PFSK-1 (cell line): ENCODE data around the gene CKAP4.

Source experiments
- FOXP2 ChIP-seq: optimal IDR thresholded peaks from 2 replicates; pipeline ENCODE3; 2011; ENCODE audit warnings: borderline replicate concordance, control low read depth, inconsistent platforms; ENCODE audit not compliant: insufficient read depth; ENCODE audit errors: extremely low read length, extremely low read depth
- POLR2AphosphoS5 ChIP-seq: IDR thresholded peaks from 2 replicates; pipeline ENCODE4 v1.6.1; 2012; ENCODE audit warnings: low read depth, mild to moderate bottlenecking, control low read depth, low read length, moderate library complexity
- REST ChIP-seq, 2 experiments: IDR thresholded peaks; 2 replicates each; pipeline versions ENCODE4 v1.6.1 to v1.8.0; 2011 to 2012; ENCODE audit warnings: low read depth in 2 of 2, low read length in 2 of 2, control low read depth in 1 of 2, inconsistent platforms in 1 of 2, mild to moderate bottlenecking in 1 of 2, moderate library complexity in 1 of 2; ENCODE audit not compliant: insufficient read depth in 1 of 2
- SIN3A ChIP-seq: IDR thresholded peaks from 2 replicates; pipeline ENCODE4 v1.6.1; 2012; ENCODE audit warnings: mild to moderate bottlenecking, low read length, moderate library complexity, borderline replicate concordance; ENCODE audit not compliant: insufficient read depth
- TAF1 ChIP-seq: IDR thresholded peaks from 2 replicates; pipeline ENCODE4 v1.6.1; 2012; ENCODE audit warnings: low read length, control low read depth, borderline replicate concordance; ENCODE audit not compliant: insufficient read depth

The CKAP4 gene

DNA sequence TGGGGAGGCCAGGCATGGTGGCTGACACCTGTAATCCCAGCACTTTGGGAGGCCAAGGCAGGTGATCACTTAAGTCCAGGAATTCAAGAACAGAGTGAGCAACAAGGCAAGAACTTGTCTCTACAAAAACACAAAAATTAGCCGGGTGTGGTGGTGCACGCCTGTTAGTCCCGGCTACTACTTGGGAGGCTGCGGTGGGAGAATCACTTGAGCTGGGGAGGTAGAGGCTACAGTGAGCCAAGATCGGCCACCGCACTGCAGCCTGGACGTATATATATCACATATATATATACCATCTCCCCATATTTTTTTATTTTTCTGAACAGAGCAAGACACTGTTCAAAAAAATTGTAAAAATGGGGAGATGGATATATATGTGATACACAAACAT, 19.5 kb downstream of the CKAP4 start:
- TF ChIP-seq FOXP2 (no peak), REST (IDR thresholded peaks at IDR 0.05; ENCODE audit: insufficient read depth in 1 of 2, low read depth in 2 of 2, low read length in 2 of 2) (no peak), SIN3A (no peak), POLR2AphosphoS5 (no peak), TAF1 (no peak)

DNA sequence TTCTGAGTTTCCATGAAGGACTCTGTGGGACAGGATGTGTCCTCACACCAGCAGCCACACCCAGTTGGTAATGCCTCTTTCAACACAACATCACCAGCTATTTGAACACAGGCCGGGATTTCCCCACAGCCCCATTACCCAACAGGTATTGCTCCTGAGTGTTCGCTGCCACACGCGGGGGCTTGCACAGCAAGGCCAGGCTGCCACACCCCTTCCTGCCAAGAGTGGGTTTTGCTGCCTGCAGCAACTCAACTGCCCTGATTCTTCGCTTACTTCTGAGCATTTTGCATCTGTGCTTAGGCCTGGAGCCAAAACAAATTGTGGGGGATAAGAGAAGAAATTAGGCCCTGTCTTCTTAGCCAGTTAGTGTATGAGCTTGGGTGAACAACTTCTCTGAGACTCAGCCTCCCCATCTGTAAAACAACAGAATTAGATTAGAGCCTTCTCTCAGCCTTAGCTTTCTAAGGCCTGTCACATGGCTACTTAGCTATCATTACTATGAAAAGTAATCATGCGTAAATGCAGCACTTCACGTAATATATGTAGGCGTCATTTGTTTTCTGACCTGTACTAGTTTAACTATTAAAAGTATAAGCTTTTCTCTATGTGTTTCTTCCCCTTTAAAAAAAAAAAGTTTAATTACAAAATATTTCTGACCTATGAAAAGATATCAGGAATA, 20.0 kb downstream of the CKAP4 start:
- no peak for TF ChIP-seq FOXP2
- no peak for TF ChIP-seq REST (IDR thresholded peaks at IDR 0.05; ENCODE audit: insufficient read depth in 1 of 2, low read depth in 2 of 2, low read length in 2 of 2)
- no peak for TF ChIP-seq POLR2AphosphoS5
- no peak for TF ChIP-seq TAF1

- TF ChIP-seq FOXP2 (no peak), SIN3A (no peak), POLR2AphosphoS5 (no peak), TAF1 (no peak), REST (IDR thresholded peaks at IDR 0.05; ENCODE audit: insufficient read depth in 1 of 2, low read depth in 2 of 2, low read length in 2 of 2) (no peak)
These were observed 20.8 kb downstream of the CKAP4 start for GRCh38 chr12:106226884-106227640.

GRCh38 chr12:106224355-106224706, 23.5 kb downstream of the CKAP4 start:
- no peak for TF ChIP-seq TAF1
- TF ChIP-seq POLR2AphosphoS5 = no peak
- TF ChIP-seq SIN3A = no peak
- no peak for TF ChIP-seq FOXP2
- TF ChIP-seq REST (IDR thresholded peaks at IDR 0.05; ENCODE audit: insufficient read depth in 1 of 2, low read depth in 2 of 2, low read length in 2 of 2) = no peak
